ENCODE data around the gene DHX35.

DHX35 gene

DNA sequence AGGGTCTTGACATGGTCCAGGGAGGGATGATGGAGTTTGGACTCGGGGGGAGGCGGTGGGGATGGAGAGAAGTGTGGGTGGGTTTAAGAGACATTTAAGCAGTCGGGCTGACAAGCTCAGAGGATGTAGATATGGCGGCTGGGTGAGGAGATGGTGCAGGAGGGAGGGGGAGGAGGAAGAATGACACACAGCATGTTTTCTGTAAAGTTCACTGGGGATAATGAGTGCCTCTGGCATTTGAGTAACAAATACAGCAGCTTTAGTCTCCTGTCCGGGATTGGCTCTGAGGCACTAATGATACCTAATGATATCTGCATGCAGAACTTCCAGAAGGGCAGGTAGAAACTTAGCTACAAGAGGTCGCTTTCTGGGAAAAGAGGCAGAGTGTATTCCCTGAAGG, 107.8 kb downstream of the DHX35 start:
- peak; percentile 8 for DNase-seq

DNA sequence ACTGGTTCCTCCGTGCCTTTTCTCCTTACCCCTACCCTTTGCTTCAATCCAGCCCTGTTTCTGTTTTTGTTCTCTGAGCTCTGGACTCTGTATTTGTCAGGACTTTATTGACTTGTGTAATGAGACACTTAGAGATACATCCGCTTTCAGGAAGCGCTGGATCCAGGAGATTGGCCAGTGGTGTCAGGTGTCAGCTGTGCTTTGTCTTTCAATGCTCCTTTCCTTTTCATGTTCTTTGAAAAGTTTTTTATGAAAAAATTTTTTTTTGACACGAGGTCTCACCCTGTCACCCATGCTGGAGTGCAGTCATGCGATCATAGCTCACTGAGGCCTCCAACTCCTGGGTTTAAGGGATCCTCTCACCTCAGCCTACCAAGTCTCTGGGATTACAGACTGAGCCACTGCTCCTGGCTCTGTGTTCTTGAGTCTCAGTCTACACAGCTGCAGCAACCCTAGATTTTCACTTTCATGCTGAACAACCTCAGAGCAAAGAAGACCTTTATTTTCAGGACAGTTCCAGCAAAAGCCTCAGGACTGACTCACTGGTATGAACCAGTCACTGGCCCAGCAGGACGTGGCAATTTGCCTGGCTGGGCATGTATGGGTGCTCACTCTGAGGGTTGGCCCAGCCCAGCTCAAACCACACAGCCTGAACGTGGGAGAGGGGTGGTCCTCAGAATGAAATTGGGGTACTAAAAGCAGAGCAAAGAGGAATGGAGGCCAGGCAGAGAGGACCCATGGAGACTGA, 108.5 kb downstream of the DHX35 start:
- peak; percentile 48 for DNase-seq

DNA sequence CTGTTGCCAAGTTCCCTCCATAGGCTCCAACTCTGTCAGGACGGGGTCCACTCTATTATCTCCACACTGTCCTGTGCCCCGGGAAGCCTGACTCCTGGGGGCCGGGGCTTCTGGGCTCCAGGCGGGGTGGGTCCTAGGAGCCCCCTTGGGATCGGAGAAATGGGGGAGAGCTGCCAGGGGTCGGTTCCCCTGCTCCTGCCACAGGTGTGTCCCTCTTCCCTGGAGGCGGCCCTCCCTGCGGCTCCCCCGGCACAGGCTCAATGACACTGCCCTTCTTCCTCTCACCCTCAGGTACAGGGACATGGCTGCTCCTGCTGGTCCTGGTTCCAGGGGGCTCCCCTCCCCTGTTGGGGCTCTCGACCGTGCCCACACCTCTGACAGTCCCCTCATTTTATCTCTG, 110.0 kb downstream of the DHX35 start:
- no peak for DNase-seq

DNA sequence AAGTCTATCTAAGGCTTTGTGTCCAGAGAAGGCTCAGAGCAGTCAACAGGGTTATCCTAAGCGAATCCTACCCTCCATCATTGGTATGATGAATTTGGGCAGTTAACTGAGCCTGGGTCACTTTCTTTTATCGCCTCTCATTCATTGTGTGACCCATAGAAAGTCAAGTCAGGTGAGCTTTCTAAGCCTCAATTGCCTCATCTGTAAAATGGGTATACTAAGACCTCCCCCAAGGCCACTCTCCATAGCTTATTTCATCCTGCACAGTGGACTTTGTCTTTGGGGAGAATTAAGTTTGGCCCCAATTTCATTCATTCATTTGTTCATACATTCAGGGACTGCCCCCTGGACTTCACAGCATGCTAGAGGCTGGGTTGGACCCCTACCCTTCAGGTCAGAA, 110.5 kb downstream of the DHX35 start:
- DNase-seq = no peak

GRCh38 chr20:39075731-39076130, 113.6 kb downstream of the DHX35 start:
- no peak for DNase-seq

DNA sequence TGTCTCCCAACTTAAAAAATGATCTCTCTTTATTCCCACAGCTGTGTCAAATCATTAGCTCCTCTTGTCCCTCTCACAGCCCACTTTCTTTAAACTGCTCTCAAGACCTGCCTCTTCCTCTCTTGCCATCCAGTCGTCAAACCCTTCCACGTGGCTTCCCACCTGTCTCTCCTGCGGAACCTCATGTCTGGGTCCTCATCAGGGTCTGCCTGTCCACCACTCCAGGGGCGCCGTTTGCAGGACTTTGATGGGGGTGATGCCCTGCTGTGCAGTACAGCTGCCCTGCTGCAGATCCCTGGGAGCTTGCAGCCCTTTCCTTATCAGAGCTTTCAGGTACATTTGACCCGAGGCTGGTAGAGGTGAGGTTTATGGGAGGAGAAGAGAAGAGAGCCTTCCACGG, 114.8 kb downstream of the DHX35 start:
- no peak for DNase-seq

- DNase-seq = no peak
Observed at GRCh38 chr20:39080326-39080725, 118.2 kb downstream of the DHX35 start.

- peak; percentile 49 for DNase-seq
Observed at GRCh38 chr20:39081255-39081654, 119.1 kb downstream of the DHX35 start.

- no peak for DNase-seq
Observed at GRCh38 chr20:39082622-39083398, 120.7 kb downstream of the DHX35 start.

- DNase-seq = no peak
Observed at GRCh38 chr20:39083761-39084160, 121.6 kb downstream of the DHX35 start.

GRCh38 chr20:39089029-39089428, 126.9 kb downstream of the DHX35 start:
- no peak for DNase-seq
